Muscle layer of colon (tissue), 2 donors: Measurements from ENCODE around the gene RFESD.

Experiments used
- H3K27ac ChIP-seq: one replicate; pipeline ENCODE4 v1.7.0; 2013; ENCODE audit warnings: low read depth, mild to moderate bottlenecking, low read length, moderate library complexity
- H3K27me3 ChIP-seq, 2 donors: one replicate each; pipeline ENCODE4 v1.7.0; 2013; ENCODE audit warnings: low read length in 2 of 2, mild to moderate bottlenecking in 2 of 2; ENCODE audit not compliant: insufficient read depth in 2 of 2, control insufficient read depth in 1 of 2
- H3K36me3 ChIP-seq: one replicate; pipeline ENCODE4 v1.7.0; 2013; ENCODE audit warnings: mild to moderate bottlenecking, low read length; ENCODE audit not compliant: insufficient read depth
- H3K4me1 ChIP-seq: one replicate; pipeline ENCODE4 v1.7.0; 2013; ENCODE audit warnings: mild to moderate bottlenecking, low read length; ENCODE audit not compliant: insufficient read depth
- H3K4me3 ChIP-seq, 2 donors: one replicate each; pipeline ENCODE4 v1.7.0; 2013; ENCODE audit warnings: low read length in 2 of 2, low read depth in 1 of 2, mild to moderate bottlenecking in 1 of 2, moderate library complexity in 1 of 2
- H3K9ac ChIP-seq: one replicate; pipeline ENCODE4 v1.7.0; 2013; ENCODE audit warnings: low read length
- H3K9me3 ChIP-seq: one replicate; pipeline ENCODE4 v1.7.0; 2013; ENCODE audit warnings: mild to moderate bottlenecking, low read length
- donor health status: abdominal sarcoma.
- donor health status: Adenocarcinoma of cecum.

Gene RFESD

DNA sequence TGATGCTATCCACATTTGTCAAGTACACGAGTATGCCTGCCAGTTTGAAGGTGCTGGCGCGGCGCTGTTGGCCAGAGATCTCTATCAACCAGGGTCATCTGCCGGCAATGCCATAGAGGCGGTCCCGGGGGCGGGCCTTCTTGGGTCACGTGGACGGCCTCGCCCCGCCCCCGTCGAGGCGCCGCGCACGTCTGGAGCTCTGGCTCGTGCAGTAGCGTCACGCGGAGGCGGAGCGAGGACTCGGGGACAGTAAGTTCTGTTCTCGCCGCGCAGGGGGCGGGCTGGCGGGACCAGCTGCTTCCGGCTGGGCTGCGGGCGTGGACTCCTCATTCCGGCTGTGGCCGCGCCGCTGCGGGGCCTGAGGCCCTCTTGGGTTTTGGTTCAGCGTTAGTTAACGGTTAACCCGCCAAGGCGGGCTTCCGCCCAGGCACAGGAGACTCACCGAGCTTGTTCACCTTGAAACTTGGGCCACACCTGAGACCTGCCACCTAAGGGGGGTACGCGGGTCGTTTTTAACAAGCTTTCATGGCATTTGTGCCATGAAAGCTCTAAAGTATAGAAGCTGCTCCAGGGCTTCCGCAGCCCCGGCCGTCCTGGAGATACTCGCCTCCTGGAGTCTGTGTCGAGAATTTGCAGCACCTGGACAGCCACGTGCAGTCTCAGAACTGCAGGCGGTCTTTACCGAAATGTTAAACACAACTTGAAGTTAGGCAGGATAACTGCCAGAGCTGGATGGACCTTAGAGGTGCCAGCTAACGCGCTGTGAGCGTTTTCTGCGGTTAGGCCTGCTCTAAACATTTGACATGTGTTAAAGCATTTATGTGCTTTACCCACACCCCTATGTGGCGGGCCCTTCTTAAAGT lies at the start of gene RFESD:
RFESD (plus strand) TSS at position 209 of the 863 bp plus-strand sequence. CDS start 5,495 bp downstream, outside the sequence.
- H3K27me3 ChIP-seq = no peaks in the 10 kb centered on the region
- H3K36me3 ChIP-seq = no peaks in the 10 kb centered on the region
- H3K27ac ChIP-seq = peak within 1 kb of the TSS; percentile 97
- peaks cover 8% of the 10 kb centered on the region for H3K4me1 ChIP-seq
- peak within 1 kb of the TSS; percentile 92 for H3K9ac ChIP-seq
- no peaks in the 10 kb centered on the region for H3K9me3 ChIP-seq
- peak within 1 kb of the TSS; percentile 67 to 96 for H3K4me3 ChIP-seq

DNA sequence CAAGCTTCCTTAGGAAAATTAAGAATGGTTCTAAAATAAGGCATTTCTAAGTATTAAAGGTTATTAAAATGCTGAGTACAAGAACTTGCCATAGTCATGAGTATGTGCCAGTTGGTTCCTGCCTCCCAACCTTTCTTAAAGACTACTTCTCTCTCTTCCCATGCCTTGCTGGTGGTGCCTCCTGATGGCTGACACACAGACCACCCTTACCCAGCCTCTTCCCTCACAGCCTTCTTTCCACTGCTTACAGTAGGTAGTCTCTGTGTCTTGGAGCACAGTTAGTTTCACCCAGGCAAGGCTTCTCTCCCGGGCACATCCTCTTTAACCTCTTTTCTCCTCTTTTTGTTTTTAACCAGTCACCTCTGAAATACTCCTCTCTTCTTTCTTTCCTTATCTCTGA lies 47.3 kb upstream of the RFESD start:
- H3K9me3 ChIP-seq = no peaks in the 10 kb centered on the region
- H3K27me3 ChIP-seq = no peaks in the 10 kb centered on the region
- H3K27ac ChIP-seq = no peak overlapping the region
- H3K36me3 ChIP-seq = no peaks in the 10 kb centered on the region
- H3K9ac ChIP-seq = no peak overlapping the region
- H3K4me3 ChIP-seq = no peak overlapping the region
- no peaks in the 10 kb centered on the region for H3K4me1 ChIP-seq

DNA sequence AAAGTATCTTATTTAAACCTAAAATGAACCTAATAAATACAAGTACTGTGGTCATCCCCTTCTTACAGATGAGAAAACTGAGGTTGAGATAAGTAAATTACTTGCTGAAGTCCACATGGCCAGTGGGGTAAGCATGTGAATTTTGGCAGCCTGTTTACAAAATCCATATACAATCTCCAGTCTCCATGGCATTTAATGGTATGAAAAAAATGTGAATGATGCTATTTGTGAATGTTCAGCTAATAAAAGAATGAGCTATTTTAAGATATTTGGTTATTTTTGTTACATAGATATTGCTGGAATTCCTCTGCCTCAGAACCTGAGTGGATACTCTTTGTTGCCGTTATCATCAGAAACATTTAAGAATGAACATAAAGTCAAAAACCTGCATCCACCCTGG lies 46.0 kb upstream of the RFESD start:
- H3K36me3 ChIP-seq = no peaks in the 10 kb centered on the region
- H3K9me3 ChIP-seq = no peaks in the 10 kb centered on the region
- H3K27me3 ChIP-seq = no peaks in the 10 kb centered on the region
- no peaks in the 10 kb centered on the region for H3K4me1 ChIP-seq
- no peak overlapping the region for H3K9ac ChIP-seq
- H3K4me3 ChIP-seq = no peak overlapping the region
- H3K27ac ChIP-seq = no peak overlapping the region

DNA sequence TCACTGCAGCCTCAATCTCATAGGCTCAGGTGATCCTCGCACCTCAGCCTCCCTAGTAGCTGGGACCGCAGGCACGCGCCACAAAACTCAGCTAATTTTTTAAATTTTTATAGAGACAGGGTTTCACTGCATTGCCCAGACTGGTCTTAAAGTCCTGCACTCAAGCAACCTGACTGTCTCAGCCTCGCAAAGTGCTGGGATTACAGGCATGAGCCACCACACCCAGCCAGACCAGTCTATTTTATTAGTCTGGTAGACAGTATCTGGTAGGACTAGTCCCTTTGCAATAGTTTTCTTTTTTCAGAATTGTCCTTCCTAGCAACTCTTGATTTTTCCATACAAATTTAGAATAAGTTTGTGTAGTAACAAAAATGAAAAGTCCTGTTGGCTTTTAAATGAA lies 40.8 kb upstream of the RFESD start:
- Histone ChIP-seq H3K27me3 (no peaks in the 10 kb centered on the region), H3K36me3 (no peaks in the 10 kb centered on the region), H3K9me3 (no peaks in the 10 kb centered on the region), H3K27ac (no peak overlapping the region), H3K9ac (no peak overlapping the region), H3K4me1 (no peaks in the 10 kb centered on the region), H3K4me3 (no peak overlapping the region)

DNA sequence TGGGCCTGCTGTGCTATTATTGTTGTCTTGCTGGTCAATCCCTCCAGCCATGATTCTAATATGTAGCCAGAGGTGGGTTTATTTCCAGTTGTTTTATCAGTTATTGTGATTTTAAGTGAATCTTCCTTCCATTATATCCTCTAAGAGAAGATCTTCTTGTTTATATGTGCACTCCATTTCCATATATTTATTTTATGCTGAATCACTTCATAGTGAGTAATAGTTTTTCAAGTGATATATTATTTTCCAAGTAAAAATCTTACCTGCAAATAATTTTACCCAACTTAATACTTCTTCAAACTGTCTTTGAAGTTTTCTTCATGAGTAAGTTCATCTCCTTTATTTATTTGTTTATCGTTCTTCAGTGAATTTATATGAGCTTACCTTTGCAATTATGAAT lies 40.2 kb upstream of the RFESD start:
- no peaks in the 10 kb centered on the region for H3K9me3 ChIP-seq
- H3K36me3 ChIP-seq = no peaks in the 10 kb centered on the region
- H3K4me1 ChIP-seq = no peaks in the 10 kb centered on the region
- no peak overlapping the region for H3K27ac ChIP-seq
- no peak overlapping the region for H3K4me3 ChIP-seq
- no peaks in the 10 kb centered on the region for H3K27me3 ChIP-seq
- no peak overlapping the region for H3K9ac ChIP-seq

DNA sequence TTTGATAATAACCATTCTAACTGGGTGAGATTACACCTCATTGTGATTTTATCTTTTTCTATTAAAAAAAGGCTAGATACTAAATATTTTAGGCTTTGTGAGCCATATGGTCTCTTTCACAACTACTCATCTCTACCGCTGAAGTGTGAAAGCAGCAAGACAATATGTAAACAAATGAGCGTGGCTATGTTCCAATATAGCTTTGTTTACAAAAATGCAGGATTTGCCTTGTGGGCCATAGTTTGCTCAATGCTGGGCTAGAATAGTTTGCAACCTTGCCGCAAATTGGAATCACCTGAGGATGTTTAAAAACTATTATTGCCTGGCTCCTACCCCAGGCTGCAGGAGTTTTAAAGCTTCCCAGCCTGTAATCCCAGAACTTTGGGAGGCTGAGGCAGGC lies 36.9 kb upstream of the RFESD start:
- Histone ChIP-seq H3K4me1 (no peaks in the 10 kb centered on the region), H3K36me3 (no peaks in the 10 kb centered on the region), H3K4me3 (no peak overlapping the region), H3K9ac (no peak overlapping the region), H3K27me3 (no peaks in the 10 kb centered on the region), H3K27ac (no peak overlapping the region), H3K9me3 (peaks cover 4% of the 10 kb centered on the region)

DNA sequence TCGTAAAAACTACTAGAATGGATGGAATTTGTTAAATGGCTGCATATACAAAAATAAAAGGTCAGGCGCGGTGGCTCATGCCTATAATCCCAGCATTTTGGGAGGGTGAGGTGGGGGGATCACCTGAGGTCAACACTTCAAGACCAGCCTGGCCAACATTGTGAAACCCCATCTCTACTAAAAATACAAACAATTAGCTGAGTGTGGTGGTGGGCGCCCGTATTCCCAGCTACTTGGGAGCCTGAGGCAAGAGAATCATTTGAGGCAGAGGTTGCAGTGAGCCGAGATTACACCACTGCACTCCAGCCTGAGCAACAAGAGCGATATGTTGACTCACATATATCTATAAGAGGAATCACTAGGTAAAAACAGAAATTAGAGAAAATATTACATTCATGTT lies 36.0 kb upstream of the RFESD start:
- H3K4me3 ChIP-seq = no peak overlapping the region
- H3K36me3 ChIP-seq = no peaks in the 10 kb centered on the region
- no peak overlapping the region for H3K27ac ChIP-seq
- H3K27me3 ChIP-seq = no peaks in the 10 kb centered on the region
- peaks cover 4% of the 10 kb centered on the region for H3K9me3 ChIP-seq
- no peaks in the 10 kb centered on the region for H3K4me1 ChIP-seq
- H3K9ac ChIP-seq = no peak overlapping the region

DNA sequence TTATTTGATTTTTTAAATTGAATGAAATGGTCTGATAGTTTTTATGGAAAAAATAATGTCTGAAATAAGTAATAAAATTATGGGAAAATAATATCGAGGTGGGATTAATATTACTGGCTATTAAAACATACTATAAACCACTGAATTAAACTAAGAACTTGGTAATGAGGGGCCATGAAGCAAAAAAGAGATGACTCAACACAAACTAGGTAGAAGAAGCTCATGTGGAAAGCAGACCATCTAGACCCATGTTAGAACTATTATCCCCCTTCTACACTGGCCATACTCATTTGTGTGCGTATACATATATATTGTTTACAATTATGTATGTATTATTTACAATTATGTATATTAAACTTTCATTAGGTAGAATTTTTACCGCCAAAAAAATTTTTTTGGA lies 35.2 kb upstream of the RFESD start:
- Histone ChIP-seq H3K9ac (no peak overlapping the region), H3K36me3 (no peaks in the 10 kb centered on the region), H3K9me3 (peaks cover 4% of the 10 kb centered on the region), H3K4me3 (no peak overlapping the region), H3K27me3 (no peaks in the 10 kb centered on the region), H3K27ac (no peak overlapping the region), H3K4me1 (no peaks in the 10 kb centered on the region)

DNA sequence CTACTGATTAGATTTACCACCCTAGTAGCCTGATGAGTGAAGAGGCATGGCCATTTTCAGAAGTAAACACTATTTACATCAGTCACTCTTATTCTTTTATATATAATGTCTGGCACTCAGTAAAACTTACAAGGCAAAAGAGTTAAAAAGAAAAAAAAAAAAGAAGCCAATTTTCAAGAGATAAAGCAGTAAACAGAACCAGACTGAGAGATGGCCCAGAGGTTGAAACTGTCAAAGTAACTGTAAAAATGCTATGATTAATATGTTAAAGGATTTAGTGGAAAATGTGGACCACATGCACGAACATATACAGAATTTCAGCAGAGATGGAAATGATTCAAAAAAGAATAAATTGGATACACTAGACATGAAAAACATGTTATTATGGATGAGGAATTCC lies 33.1 kb upstream of the RFESD start:
- no peaks in the 10 kb centered on the region for H3K27me3 ChIP-seq
- H3K27ac ChIP-seq = no peak overlapping the region

DNA sequence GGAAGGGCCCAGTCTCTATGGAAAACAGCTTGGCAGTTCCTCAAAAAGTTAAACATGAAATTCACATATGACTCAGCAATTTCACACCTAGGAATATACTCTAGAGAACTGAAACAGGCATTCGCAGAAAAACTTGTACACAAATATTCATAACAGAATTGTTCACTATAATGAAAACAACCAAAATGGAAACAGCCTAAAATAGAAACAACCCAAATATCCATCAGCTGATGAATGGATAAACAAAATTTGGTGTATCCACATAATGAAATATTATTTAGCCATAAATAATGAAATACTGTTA lies 31.5 kb upstream of the RFESD start:
- Histone ChIP-seq H3K4me1 (peaks cover 13% of the 10 kb centered on the region), H3K27me3 (peaks cover 2 to 4% of the 10 kb centered on the region in 2 donors), H3K36me3 (no peaks in the 10 kb centered on the region), H3K9me3 (peaks cover 4% of the 10 kb centered on the region), H3K27ac (no peak overlapping the region), H3K9ac (no peak overlapping the region), H3K4me3 (no peak overlapping the region)

More for the DNA sequence above, 33.1 kb upstream of the RFESD start:
- Histone ChIP-seq H3K9me3 (peaks cover 4% of the 10 kb centered on the region), H3K4me3 (no peak overlapping the region), H3K9ac (no peak overlapping the region), H3K36me3 (no peaks in the 10 kb centered on the region), H3K4me1 (no peaks in the 10 kb centered on the region)

DNA sequence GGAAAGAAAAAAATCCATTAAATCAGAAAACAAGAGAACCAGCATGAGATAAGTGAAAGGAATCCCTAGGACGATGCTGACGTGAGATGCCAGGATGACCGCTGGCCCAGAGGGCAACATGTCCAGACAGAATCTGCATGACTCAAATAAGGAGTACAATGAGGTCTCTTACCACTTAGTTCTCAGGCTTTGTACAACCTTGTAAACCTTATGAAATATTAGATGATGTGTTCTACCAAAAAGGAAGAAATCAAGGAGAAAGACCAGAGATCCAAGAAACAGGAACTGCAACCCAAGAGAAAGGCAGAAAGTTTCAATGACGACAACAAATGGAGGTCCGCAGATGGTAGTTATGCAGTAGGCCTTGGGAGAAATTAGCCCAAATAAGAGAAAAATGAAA lies 29.5 kb upstream of the RFESD start:
- H3K4me3 ChIP-seq = no peak overlapping the region
- H3K27ac ChIP-seq = no peak overlapping the region
- H3K27me3 ChIP-seq = peaks cover 4 to 5% of the 10 kb centered on the region in 2 donors
- no peaks in the 10 kb centered on the region for H3K36me3 ChIP-seq
- H3K9ac ChIP-seq = no peak overlapping the region
- peaks cover 18% of the 10 kb centered on the region for H3K4me1 ChIP-seq
- peaks cover 4% of the 10 kb centered on the region for H3K9me3 ChIP-seq

DNA sequence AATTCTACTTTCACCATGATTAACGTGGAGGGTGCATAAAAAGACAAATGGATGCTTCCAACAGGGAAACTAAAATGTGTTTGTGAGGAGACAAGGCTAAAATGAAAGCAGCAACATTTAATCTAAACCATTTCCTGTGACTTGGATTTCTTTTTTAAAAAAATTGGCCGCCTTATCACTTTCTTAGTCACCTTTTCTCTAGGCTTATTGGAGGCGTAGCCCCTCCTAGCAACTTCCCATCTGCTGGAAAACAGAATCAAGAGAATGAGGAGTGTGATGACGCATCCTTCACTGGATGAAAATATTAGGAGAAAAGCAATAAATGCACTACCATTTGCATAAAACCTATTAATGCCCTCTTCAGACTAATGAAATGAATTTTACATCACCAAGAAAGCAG lies 27.5 kb upstream of the RFESD start:
- Histone ChIP-seq H3K4me1 (peaks cover 18% of the 10 kb centered on the region), H3K9me3 (no peaks in the 10 kb centered on the region), H3K4me3 (peak overlapping the region in 1 of 2 donors; percentile 58), H3K9ac (no peak overlapping the region), H3K27me3 (peaks cover 4 to 5% of the 10 kb centered on the region in 2 donors), H3K27ac (no peak overlapping the region), H3K36me3 (no peaks in the 10 kb centered on the region)
